ENCODE results near the gene MAPRE2. TPM values are rescaled to one million over a fixed set of nuclear protein-coding genes. Genes with fewer than 3 reads are reported as not detected.

The MAPRE2 gene
- polyA plus RNA-seq, 1 donor from 2014 or later = 58.9 TPM

GRCh38 chr18:35127201-35127600 is 86.0 kb downstream of the MAPRE2 start:
- Histone ChIP-seq H3K9me3 (ENCODE audit: low read length) (no peaks in the 10 kb centered on the region), H3K27me3 (ENCODE audit: insufficient read depth, low read depth, low read length) (no peaks in the 10 kb centered on the region), H3F3A (ENCODE audit: insufficient read depth, low read length, poor library complexity, severe bottlenecking) (no peaks in the 10 kb centered on the region), H3K4me3 (ENCODE audit: low read length) (no peak overlapping the region), H3K4me2 (ENCODE audit: low read length) (no peak overlapping the region), H3K79me2 (replicated peaks; ENCODE audit: insufficient read depth, low read length) (peaks cover 5% of the 10 kb centered on the region), H3K9ac (ENCODE audit: low read length) (no peak overlapping the region), H3K27ac (ENCODE audit: low read length) (no peak overlapping the region), H3K36me3 (ENCODE audit: insufficient read depth, low read length) (peaks cover 23% of the 10 kb centered on the region), H3K9me2 (ENCODE audit: insufficient read depth, low read length) (no peaks in the 10 kb centered on the region), H4K20me1 (ENCODE audit: insufficient read depth) (peaks cover 2% of the 10 kb centered on the region), H2AFZ (ENCODE audit: low read depth, low read length) (no peak overlapping the region)
- TF ChIP-seq POLR2AphosphoS5 (IDR thresholded peaks at IDR 0.05) (no peak), RAD21 (conservative IDR thresholded peaks at IDR 0.05) (no peak), TAF1 (IDR thresholded peaks at IDR 0.05; ENCODE audit: low read depth) (no peak), SMC3 (conservative IDR thresholded peaks at IDR 0.05; ENCODE audit: poor library complexity) (no peak)

- Histone ChIP-seq H3F3A (ENCODE audit: insufficient read depth, low read length, poor library complexity, severe bottlenecking) (no peaks in the 10 kb centered on the region), H4K20me1 (ENCODE audit: insufficient read depth) (peaks cover 2% of the 10 kb centered on the region), H2AFZ (ENCODE audit: low read depth, low read length) (no peak overlapping the region), H3K27me3 (ENCODE audit: insufficient read depth, low read depth, low read length) (no peaks in the 10 kb centered on the region), H3K4me2 (ENCODE audit: low read length) (no peak overlapping the region), H3K9ac (ENCODE audit: low read length) (no peak overlapping the region), H3K79me2 (replicated peaks; ENCODE audit: insufficient read depth, low read length) (peaks cover 5% of the 10 kb centered on the region), H3K9me2 (ENCODE audit: insufficient read depth, low read length) (no peaks in the 10 kb centered on the region), H3K9me3 (ENCODE audit: low read length) (no peaks in the 10 kb centered on the region), H3K36me3 (ENCODE audit: insufficient read depth, low read length) (peaks cover 23% of the 10 kb centered on the region), H3K27ac (ENCODE audit: low read length) (no peak overlapping the region), H3K4me3 (ENCODE audit: low read length) (no peak overlapping the region)
- TF ChIP-seq EP300 (conservative IDR thresholded peaks at IDR 0.05; ENCODE audit: poor library complexity, severe bottlenecking) (no peak), EZH2 (IDR thresholded peaks at IDR 0.05; ENCODE audit: borderline replicate concordance, insufficient read depth, low read length, poor library complexity, severe bottlenecking) (no peak), SMC3 (conservative IDR thresholded peaks at IDR 0.05; ENCODE audit: poor library complexity) (no peak), MXI1 (conservative IDR thresholded peaks at IDR 0.05; ENCODE audit: poor library complexity, severe bottlenecking) (no peak), POLR2AphosphoS5 (IDR thresholded peaks at IDR 0.05) (no peak), TAF1 (IDR thresholded peaks at IDR 0.05; ENCODE audit: low read depth) (no peak), RAD21 (conservative IDR thresholded peaks at IDR 0.05) (no peak)
These were observed 87.5 kb downstream of the MAPRE2 start for GRCh38 chr18:35128675-35129074.

DNA sequence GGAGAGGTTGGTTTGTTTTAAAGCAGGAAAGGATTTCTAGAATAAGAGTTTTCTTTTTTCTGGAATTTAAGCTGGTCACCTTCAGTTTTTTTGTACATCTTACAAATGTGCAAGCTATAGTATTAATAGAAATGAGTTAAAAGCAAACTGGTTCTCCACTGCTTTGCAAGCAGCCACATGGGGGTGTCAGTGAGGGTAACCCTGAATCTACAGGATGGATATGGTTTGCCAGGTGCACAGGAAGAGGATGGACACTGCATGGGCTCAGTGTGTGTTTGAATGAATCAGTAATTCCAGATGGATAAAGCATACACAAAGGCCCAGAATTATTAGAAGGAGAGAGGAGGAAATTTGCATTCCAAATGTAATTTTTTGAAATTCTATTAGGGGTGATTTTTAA is 89.0 kb downstream of the MAPRE2 start:
- Histone ChIP-seq H4K20me1 (ENCODE audit: insufficient read depth) (peaks cover 2% of the 10 kb centered on the region), H3K9ac (ENCODE audit: low read length) (no peak overlapping the region), H3K27me3 (ENCODE audit: insufficient read depth, low read depth, low read length) (no peaks in the 10 kb centered on the region), H3K79me2 (replicated peaks; ENCODE audit: insufficient read depth, low read length) (no peaks in the 10 kb centered on the region), H3K4me2 (ENCODE audit: low read length) (no peak overlapping the region), H3K9me3 (ENCODE audit: low read length) (no peaks in the 10 kb centered on the region), H3F3A (ENCODE audit: insufficient read depth, low read length, poor library complexity, severe bottlenecking) (no peaks in the 10 kb centered on the region), H3K9me2 (ENCODE audit: insufficient read depth, low read length) (no peaks in the 10 kb centered on the region), H3K4me3 (ENCODE audit: low read length) (no peak overlapping the region), H3K36me3 (ENCODE audit: insufficient read depth, low read length) (peaks cover 23% of the 10 kb centered on the region), H2AFZ (ENCODE audit: low read depth, low read length) (no peak overlapping the region), H3K27ac (ENCODE audit: low read length) (no peak overlapping the region)
- TF ChIP-seq, protein P1, sequence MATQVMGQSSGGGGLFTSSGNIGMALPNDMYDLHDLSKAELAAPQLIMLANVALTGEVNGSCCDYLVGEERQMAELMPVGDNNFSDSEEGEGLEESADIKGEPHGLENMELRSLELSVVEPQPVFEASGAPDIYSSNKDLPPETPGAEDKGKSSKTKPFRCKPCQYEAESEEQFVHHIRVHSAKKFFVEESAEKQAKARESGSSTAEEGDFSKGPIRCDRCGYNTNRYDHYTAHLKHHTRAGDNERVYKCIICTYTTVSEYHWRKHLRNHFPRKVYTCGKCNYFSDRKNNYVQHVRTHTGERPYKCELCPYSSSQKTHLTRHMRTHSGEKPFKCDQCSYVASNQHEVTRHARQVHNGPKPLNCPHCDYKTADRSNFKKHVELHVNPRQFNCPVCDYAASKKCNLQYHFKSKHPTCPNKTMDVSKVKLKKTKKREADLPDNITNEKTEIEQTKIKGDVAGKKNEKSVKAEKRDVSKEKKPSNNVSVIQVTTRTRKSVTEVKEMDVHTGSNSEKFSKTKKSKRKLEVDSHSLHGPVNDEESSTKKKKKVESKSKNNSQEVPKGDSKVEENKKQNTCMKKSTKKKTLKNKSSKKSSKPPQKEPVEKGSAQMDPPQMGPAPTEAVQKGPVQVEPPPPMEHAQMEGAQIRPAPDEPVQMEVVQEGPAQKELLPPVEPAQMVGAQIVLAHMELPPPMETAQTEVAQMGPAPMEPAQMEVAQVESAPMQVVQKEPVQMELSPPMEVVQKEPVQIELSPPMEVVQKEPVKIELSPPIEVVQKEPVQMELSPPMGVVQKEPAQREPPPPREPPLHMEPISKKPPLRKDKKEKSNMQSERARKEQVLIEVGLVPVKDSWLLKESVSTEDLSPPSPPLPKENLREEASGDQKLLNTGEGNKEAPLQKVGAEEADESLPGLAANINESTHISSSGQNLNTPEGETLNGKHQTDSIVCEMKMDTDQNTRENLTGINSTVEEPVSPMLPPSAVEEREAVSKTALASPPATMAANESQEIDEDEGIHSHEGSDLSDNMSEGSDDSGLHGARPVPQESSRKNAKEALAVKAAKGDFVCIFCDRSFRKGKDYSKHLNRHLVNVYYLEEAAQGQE (IDR thresholded peaks at IDR 0.05; ENCODE audit: borderline replicate concordance) = no peak
- TF ChIP-seq SMC3 (conservative IDR thresholded peaks at IDR 0.05; ENCODE audit: poor library complexity) (no peak), RAD21 (conservative IDR thresholded peaks at IDR 0.05) (no peak), MXI1 (conservative IDR thresholded peaks at IDR 0.05; ENCODE audit: poor library complexity, severe bottlenecking) (no peak), EP300 (conservative IDR thresholded peaks at IDR 0.05; ENCODE audit: poor library complexity, severe bottlenecking) (no peak), POLR2AphosphoS5 (IDR thresholded peaks at IDR 0.05) (no peak), EZH2 (IDR thresholded peaks at IDR 0.05; ENCODE audit: borderline replicate concordance, insufficient read depth, low read length, poor library complexity, severe bottlenecking) (no peak), TAF1 (IDR thresholded peaks at IDR 0.05; ENCODE audit: low read depth) (no peak)
- TF ChIP-seq, protein P2, sequence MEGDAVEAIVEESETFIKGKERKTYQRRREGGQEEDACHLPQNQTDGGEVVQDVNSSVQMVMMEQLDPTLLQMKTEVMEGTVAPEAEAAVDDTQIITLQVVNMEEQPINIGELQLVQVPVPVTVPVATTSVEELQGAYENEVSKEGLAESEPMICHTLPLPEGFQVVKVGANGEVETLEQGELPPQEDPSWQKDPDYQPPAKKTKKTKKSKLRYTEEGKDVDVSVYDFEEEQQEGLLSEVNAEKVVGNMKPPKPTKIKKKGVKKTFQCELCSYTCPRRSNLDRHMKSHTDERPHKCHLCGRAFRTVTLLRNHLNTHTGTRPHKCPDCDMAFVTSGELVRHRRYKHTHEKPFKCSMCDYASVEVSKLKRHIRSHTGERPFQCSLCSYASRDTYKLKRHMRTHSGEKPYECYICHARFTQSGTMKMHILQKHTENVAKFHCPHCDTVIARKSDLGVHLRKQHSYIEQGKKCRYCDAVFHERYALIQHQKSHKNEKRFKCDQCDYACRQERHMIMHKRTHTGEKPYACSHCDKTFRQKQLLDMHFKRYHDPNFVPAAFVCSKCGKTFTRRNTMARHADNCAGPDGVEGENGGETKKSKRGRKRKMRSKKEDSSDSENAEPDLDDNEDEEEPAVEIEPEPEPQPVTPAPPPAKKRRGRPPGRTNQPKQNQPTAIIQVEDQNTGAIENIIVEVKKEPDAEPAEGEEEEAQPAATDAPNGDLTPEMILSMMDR (IDR thresholded peaks at IDR 0.05; ENCODE audit: poor library complexity, severe bottlenecking) = no peak
